ENCODE results near the gene RGMA.

Gene RGMA

DNA sequence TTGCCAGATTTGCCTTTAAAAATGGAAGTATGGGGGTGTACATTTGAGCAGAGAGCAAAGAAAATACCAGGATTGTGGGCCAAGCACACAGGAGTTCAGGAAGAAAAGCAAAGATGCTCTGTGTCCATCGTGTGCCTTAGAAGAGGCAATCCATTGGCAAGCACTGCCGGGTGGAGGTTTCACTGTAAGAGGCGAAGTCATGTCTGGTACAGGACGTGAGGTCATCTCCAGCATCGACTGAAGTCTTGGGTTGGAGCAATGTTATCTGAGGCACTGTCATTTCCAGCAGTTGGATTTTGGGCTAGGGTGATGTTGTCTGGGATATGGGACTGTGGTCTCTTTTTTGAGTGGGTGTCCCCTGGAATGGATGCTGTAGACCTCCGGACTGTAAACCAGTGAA is 4.8 kb upstream of the RGMA start:
- DNase-seq (ENCODE audit: low read depth): no peak

DNA sequence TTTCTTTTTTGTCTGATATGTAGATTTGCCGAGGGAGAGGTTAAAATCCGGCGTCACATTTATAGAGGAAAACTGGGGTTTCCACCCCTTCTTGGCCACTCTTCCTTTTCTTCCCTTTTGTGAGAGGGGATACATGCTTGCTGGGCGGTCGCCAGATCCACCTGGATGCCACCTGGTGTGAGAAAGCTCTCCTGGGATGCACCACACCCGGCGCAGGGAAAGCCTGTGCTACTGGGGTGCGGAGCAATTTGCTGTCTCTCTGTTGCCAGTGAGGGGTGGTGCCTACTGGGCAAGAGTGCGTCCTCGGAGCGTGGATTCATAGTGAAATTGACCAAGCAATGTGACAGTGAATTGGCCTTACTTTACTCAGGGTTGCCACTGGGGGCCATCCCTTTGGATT is 2.5 kb upstream of the RGMA start:
- DNase-seq (ENCODE audit: low read depth): no peak

DNA sequence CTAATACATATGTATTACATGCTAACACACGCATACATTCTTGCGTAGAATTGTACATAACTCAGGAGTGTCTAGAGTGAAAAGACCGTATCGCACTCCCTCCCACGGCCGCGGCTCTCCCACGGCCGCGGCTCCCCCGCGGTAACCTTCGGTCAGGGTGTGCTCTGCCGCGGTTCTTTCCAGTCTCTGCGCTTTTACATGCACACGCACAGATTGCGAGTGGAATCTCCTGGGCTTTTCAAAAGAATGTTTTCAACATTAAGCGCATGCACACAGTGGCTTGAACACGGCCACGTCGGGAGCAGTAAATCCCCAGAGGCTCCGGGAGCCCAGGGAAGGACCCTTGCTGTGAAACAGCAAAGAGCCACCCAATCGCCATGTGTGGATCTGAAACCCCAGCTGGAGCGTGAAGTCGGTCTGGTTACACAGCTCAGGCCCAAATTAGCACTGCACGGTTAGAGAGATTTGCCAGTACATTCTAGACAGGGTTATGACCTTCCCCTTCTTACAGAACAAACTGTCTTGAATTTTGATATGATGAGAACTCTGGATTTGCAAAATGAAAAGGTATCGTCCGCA is 805 bp upstream of the RGMA start:
- DNase-seq (ENCODE audit: low read depth): no peak

DNA sequence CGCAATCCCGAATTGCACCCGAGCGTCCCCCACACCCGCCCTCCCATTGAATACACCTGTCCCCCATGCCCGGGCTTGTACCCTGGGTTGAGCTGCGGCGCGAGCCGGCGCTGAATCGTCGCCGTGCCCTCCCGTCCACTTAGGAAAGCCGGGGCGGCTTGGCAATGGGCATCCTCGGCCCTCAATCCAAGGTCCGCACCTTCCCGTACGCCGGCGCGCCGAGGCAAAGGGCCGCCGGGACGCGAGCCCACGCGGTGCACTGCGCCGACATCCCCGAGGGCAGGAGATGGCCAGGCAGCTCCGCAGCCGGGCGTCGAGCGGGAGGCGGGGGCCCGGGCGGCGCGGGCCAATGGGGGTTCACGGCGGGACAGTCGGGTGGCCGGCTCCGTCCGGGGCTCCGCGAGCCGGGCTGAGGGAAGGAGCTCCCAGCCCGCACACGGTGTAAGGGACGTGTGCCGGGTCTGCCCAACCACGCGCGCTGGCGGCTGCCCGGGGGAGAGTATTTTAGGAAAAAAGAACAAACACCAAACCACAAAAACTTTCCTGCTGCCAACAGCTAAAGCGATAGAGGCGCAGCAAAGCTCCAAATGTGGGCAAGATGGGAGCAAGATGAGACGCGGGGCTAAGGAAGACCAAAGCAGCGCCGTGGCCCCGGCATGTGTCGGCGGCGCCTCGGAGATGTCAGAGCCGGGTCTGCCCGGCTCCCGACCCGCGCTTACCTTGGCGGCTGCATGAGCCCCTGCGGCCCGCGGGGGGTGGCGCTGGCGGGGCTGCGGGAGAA is 621 bp downstream of the RGMA start:
- DNase-seq (ENCODE audit: low read depth): no peak

DNA sequence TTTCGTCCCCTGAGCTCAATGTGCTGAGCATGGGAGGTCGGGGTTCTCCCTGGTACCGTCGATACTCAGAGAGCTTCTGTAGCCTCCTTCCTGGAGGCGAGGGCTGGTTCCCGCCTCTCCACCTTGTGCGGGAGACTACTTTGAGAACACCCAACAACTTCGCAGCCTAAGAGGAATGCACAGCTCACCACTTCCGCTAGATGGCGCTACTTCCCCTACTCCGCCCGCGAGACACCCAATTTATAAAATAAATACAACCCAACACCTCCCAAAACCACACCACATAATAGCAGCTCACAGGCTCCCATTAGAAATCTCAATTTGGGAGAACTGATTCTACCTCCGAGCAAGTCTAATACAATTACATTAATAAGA is 1.2 kb downstream of the RGMA start:
- no peak for DNase-seq (ENCODE audit: low read depth)

DNA sequence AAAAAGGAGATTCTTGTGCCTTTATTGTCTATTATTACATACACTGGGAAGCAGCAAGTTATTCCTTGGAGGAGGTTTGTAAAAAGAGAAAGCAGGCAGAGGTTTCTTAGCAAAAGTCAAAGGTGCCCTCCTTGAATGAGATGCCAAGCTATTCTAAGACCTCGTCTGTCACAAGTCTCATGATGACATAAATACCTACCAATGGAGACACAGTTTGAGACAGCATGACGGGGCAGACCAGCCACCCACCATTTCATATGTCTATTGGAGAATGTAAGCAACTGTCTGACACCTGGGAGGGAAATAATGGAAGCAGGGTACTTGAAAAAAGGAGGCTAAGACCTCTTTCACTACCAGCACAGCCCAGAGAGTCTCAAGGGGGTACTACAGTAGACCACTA is 2.2 kb downstream of the RGMA start:
- no peak for DNase-seq (ENCODE audit: low read depth)

DNA sequence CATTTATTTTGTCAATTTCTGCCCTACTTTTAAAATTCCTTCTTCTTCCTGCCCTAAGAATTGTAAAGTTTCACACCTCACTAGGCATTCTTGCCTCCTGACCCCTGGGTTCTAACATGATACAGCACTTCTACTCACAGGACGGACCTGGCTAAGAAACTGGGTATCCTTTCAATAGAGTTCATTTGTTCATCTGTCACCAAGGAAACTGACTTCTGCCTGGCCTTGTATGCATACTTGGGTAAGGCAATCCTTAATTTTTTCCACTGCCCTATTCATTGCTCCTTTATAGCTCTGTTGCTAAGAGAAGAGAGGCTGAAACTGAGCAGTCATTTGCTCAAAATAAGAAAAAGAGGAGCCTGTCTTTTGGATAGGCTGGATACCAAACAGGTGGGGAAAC is 3.3 kb downstream of the RGMA start:
- DNase-seq (ENCODE audit: low read depth): no peak

DNA sequence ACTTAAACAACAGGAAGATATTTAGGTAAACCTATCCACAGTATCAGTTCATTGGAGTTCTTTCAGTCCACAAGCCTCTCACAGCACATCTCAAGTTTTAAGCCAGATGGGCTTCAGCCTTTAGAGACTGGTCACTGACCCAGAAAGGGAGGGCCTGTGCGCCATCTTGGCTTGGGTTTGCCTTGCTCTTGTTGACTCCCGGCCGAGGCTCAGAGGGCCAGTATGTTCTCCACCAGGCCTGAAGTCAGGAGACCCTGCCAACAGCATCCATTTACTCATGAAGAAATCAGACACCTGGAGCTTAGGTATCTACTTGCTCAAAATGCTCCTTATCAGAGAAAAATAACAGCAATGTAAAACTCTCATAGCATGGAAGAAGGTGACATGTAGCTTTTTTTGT is 6.2 kb downstream of the RGMA start:
- no peak for DNase-seq (ENCODE audit: low read depth)

DNA sequence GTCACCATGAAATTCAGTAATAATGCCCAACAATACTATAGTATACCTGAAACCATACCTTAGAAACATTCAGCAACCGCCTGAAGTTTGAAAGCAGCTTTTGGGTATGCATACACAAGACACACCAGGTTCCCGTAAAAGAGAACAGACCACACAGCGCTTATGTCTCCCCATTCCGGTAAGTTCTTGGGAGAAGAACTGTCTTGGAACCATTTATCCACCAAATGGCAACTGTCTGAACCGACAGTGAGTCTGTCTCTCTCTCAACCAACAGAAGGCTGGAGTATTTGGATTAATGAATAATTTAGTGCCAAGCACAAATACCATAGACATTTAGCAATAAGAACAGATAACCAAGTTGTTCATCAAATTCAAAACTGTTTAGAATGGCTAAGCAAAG is 7.6 kb downstream of the RGMA start:
- DNase-seq (ENCODE audit: low read depth): no peak

DNA sequence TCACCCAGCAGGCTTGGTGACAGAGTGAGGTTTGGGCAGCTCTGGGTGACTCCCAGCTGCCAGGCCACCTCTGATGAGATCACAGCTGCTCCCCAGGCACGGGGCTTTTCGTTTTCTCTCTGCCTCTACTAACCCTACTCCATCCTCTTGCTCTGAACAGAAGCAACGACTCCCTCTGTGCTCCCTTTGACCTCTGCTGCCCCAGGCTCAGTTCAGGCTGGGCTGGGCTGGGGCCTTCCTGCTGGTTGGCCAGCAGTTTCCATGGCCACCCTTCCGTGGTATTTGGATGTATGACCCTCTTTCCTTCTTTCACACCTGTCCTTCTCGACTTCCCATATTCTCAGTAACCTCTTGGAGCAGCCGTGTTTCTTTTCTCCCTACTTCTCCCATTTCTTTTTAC is 8.6 kb downstream of the RGMA start:
- DNase-seq (ENCODE audit: low read depth): no peak

DNA sequence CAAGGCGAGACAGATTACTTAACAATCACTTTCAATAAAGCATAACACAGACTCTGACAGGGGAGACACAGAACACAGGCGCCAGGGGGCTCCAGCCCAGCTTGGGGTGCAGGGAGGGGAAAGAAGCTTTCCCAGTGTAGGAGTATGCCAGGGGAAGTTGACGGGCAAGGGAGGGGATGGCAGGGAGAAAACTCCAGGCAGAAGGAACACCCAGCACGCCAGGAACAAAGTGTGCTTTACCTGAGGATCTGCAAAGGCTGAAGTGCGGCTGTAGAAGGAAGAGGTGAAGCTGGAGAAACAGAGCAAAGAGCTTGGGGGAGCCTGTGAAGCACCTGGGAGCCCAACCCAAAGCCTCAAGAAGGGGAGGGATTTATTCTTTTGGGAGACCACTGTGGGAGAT is 12.1 kb downstream of the RGMA start:
- DNase-seq (ENCODE audit: low read depth): no peak

DNA sequence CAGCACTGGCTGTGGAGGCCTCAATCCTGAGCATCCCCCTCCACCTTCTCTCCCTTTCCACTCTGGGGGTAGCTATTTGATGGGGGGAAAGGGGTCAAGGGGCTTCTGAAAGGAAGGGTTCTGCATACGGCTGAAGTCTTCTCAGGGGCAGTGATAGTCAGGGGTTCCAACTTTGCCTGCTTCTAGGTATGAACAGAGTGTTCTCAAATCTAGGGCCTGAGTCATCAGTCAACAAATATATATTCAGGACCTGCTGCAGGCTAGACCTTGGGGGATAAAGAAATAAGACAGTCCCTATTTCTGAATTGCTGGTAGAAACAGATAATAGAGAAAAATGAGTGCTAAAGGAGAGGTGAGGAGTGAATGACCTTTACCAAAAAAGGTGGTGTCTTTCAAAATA is 12.8 kb downstream of the RGMA start:
- no peak for DNase-seq (ENCODE audit: low read depth)

DNA sequence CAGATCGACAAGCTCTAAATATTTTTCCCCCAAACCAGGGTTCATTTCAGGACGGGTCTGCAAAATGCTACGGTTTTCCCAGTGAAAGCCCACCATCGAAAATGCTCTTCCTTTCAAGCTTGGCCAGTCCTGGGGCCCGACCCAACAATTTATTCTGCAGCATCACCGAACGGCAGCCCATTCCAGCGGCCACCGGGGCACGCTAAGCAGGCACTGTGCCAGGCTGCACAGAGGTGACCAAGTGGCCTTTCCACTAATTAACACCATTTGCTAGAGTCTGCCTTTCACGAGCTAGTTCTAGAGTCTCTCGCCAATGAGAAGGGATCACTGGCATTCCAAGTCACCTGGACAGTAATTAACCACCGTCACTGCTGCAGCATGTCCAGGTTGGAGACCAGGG is 14.4 kb downstream of the RGMA start:
- DNase-seq (ENCODE audit: low read depth): no peak

DNA sequence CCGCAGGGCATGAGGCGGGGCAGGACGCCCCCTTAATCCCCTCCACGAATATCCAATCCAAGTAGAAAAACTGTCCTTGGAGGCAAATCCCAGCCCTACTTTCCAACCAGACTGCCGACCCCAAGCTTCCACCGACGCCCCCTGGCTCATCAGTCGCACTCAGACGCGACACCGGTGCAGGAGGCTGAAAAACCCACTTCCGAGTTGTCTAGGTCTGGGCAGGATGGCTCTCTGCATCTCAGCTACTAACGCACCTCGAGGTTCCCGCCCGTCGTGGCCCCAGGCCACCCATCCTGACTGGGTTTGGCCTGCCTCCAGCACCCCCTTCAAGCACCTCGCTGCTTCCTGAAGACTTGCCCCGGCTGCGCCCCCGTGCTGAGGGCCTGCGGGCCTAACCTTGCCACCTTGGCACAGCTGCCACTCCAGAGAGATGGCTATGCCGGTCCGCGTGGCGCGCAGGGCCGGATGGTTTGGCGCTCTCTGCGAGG is 15.5 kb downstream of the RGMA start:
- no peak for DNase-seq (ENCODE audit: low read depth)

DNA sequence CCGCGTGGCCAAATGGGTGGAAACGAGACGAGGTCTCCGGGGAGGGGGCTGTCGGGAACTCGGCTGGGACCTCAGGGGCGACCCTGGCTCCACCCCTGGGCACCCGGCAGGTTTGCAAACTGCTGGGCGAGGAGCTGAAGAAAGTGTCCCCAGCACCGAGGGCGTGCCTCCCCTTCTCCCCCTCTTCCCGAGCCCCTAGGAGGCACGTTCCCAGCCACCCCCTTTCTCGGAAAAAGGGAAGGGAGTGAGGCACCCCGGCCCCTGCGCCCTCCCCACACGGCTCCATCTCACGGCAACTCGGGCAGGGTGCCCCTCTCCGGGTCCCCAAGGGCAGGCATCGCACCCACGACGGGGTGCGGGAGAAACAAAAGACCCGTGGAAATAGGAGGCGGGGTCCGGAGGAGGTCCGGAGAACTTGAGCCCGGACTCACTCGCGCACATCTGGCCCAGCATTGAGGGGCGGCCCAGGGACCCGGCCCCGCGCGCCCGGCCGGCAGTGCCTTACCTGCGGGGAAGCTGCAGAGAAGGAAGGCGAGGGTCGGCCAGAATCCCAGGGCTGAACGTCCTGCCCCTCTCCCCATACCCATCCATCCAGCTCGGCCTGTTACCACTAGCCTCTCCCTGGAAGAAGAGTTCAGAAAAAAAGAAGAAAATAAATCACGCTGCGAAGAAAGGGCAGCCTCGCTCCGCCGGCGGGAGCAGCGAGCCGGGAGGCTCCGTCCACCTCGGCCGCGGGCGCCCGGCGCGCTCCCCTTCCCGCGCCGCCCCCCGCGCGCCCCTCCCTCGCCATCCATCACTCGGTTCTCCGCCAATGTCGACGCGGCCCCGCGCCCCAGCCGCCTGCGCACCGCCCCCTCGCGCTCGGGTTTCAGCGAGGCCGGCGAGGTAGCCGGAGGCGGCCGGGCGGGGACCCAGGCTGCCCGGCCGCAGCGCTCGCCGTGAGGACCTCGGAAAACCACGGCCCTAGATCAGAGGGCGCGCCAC is 16.3 kb downstream of the RGMA start:
- DNase-seq (ENCODE audit: low read depth): no peak

DNA sequence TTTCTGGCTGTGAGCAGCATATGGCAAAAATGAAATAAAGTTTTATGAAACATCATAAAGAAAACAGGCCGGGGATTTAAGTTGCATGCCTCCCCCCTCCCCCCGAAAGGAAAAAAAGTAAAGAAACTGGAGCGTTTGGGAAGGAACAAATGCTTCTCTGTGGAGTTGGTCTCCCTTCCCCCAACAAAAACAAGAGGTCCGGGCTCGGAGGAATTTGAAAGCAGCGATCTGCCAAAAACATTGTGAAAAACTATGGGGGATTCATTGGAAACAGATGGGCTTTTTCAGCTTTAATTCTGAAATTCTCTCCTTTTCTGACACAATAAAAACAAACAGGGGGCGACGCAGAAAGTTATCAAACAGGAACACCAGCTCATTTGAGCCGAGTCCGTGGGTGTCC is 17.0 kb downstream of the RGMA start:
- DNase-seq (ENCODE audit: low read depth): no peak

DNA sequence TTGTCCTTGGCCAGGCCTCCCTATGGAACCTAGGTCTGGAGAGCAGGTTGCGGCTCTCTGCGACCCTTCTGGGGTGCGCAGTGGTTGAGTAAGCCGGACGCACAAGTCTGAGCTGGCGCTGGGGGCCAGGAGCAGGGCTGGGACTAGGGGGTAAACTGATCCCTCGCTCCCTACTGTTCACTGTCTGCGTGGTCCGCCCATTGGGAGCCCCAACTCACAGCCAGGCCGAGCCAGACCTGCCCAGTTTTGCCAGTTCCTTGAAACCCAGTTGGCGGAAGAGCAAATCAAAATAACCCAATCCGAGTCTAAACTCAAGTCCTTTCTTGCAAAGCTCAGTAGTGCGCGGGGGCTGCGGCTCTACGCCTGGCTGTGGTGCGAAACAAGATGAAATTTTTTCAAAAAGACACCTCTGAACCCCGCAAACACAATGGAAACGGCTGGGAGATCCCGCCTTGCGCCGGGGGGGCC is 17.5 kb downstream of the RGMA start:
- DNase-seq (ENCODE audit: low read depth): no peak

DNA sequence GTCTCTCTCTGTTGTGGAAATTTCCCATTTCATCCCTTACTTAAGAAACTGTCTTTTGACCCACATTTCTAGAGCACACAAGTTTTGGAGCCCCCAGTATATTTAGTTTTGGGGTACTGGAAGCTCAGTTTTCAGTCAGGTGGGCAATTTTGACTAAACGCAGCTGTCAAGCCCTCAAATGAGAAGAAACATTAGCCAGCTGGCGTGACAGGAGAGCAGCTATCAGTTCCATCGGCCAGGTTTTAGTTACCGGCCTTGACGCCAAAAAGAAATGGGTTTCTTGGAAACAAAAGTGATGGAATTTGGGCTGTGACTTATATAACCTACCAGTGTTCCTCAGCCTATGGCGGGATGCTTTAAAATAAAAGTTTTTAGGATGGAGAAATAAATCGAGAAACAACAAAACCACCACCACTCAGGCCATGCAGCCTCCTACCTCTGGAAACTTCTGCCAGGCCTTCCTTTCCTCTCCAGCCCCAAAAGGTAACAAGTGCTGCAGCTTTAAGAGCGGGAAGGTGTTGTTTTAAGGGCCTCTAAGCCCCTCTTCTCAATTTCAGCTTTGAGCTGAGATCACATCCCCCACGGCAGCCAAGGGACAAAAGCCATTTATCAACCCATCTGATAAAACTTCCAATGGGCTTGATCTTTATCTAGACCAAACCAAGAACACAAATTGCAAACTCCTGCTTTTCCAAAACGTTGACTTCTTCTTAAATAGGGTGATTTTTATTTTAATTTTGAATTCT is 18.3 kb downstream of the RGMA start:
- DNase-seq (ENCODE audit: low read depth): no peak

DNA sequence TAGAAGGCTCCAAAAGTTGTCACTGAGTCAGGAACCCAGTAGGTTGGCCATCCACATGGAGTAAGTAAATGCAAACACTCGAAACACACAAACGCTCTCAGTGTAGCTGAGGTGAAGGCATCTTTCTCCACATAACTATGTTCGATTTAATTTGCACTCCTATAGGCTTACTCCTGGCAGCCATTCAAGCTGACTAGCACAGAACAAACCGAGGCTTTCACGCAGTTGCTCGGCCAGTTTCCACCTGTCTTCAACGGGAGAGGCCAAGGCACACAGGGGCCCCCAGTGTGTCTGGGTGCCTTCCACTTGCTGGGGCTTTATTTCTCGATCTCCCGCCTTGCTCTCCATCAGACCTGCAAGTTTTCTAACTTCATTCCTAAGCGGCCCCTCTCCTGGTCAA is 18.9 kb downstream of the RGMA start:
- DNase-seq (ENCODE audit: low read depth): no peak

DNA sequence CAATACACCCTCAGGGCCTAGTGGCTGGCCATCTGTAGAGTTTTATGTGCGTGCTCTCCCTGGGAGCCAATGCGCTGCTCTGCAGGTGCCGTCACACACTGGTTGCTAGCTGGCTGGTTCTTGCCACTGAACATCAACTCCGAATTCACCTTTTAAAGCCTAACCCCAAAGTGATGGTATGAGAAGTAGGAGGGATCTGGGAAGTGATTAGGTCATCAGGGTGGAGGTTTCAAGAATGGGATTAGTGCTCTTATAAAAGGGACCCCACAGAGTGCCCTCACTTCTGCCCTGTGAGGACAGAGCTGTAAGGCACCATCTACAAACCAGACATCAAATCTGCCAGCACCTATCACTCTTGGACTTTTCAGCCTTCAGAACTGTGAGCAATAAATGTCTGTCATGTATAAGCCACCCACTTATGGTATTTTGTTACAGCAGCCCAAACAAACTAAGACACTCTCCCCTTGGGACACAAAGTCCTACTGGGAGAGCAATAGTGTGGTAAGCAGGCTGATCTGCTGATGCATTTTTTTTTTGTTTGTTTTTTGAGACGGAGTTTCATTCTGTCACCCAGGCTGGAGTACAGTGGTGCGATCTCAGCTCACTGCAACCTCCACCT is 20.3 kb downstream of the RGMA start:
- no peak for DNase-seq (ENCODE audit: low read depth)

DNA sequence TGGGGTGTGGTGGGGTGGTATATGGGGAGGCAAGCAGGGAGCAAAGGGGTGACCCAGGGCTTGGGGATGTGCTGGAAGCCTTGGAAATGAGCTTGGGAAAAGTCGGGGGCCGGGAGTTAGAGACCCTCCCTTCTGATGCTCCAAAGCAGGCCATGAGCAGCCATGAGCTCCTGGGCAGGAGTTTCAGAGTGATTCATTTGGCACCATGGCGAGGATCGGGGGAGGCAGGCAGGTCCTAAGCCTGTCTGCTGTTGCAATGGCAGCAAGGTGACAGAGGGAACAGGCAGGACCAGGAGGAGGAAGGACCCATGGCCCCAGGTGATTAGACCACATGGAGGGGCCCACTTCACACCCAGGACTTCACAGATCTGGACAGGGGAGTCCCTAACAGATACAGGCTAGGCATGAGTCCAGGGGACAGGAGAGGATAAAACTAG is 21.3 kb downstream of the RGMA start:
- DNase-seq (ENCODE audit: low read depth): no peak

Data from HS-5 (cell line).